Nephron progenitor cell (in vitro differentiated cells): Measurements from ENCODE around the gene RFLNA.
A peak's percentile ranks its signal among the peaks of the same experiment; 100 is the strongest.

Source experiments
- DNase-seq: peaks from one replicate; pipeline ENCODE4 v3.0.0; 2021
- H3K27ac Mint-ChIP-seq: 2 replicates; pipeline ENCODE4 v1.8.0; 2021; ENCODE audit warnings: mild to moderate bottlenecking, moderate library complexity, mixed read lengths
- H3K27me3 Mint-ChIP-seq: 2 replicates; pipeline ENCODE4 v1.8.0; 2021; ENCODE audit warnings: mild to moderate bottlenecking, low read depth, mixed read lengths; ENCODE audit not compliant: poor library complexity
- H3K36me3 Mint-ChIP-seq: 2 replicates; pipeline ENCODE4 v1.8.0; 2021; ENCODE audit warnings: low read depth, mixed read lengths
- H3K4me1 Mint-ChIP-seq: 2 replicates; pipeline ENCODE4 v1.8.0; 2021; ENCODE audit warnings: mixed read lengths
- H3K4me3 Mint-ChIP-seq: 2 replicates; pipeline ENCODE4 v1.8.0; 2021; ENCODE audit warnings: mild to moderate bottlenecking, moderate library complexity, mixed read lengths
- H3K9me3 Mint-ChIP-seq: 2 replicates; pipeline ENCODE4 v1.8.0; 2021; ENCODE audit warnings: mild to moderate bottlenecking, moderate library complexity, mixed read lengths
- CTCF ChIP-seq: fragments of 200-600 bp; sonication (generic); IDR thresholded peaks from 2 replicates; pipeline ENCODE4 v1.5.0; 2021; ENCODE audit warnings: antibody characterized with exemption

RFLNA gene

GRCh38 chr12:124357616-124358015 is 62.7 kb downstream of the RFLNA start:
- Mint-ChIP-seq H3K4me1 (peaks cover 7% of the 10 kb centered on the region), H3K27me3 (no peaks in the 10 kb centered on the region), H3K4me3 (no peak overlapping the region), H3K36me3 (peaks cover 19% of the 10 kb centered on the region), H3K27ac (no peak overlapping the region), H3K9me3 (no peaks in the 10 kb centered on the region)
- no peak for DNase-seq
- no peak for TF ChIP-seq CTCF

GRCh38 chr12:124358572-124358971 is 63.7 kb downstream of the RFLNA start:
- Mint-ChIP-seq H3K4me3 (no peak overlapping the region), H3K4me1 (peaks cover 7% of the 10 kb centered on the region), H3K27ac (no peak overlapping the region), H3K36me3 (peaks cover 17% of the 10 kb centered on the region), H3K27me3 (no peaks in the 10 kb centered on the region), H3K9me3 (no peaks in the 10 kb centered on the region)
- no peak for TF ChIP-seq CTCF
- no peak for DNase-seq

GRCh38 chr12:124359671-124360581 is 65.0 kb downstream of the RFLNA start:
- Mint-ChIP-seq H3K36me3 (peaks cover 14% of the 10 kb centered on the region), H3K27ac (peak overlapping the region; percentile 46), H3K9me3 (no peaks in the 10 kb centered on the region), H3K4me3 (no peak overlapping the region), H3K27me3 (no peaks in the 10 kb centered on the region), H3K4me1 (peaks cover 11% of the 10 kb centered on the region)
- TF ChIP-seq CTCF = no peak
- no peak for DNase-seq

GRCh38 chr12:124361074-124361970 is 66.4 kb downstream of the RFLNA start:
- DNase-seq = no peak
- no peak for TF ChIP-seq CTCF
- H3K36me3 Mint-ChIP-seq = peaks cover 14% of the 10 kb centered on the region
- no peak overlapping the region for H3K4me3 Mint-ChIP-seq
- no peaks in the 10 kb centered on the region for H3K27me3 Mint-ChIP-seq
- no peaks in the 10 kb centered on the region for H3K9me3 Mint-ChIP-seq
- peaks cover 11% of the 10 kb centered on the region for H3K4me1 Mint-ChIP-seq
- H3K27ac Mint-ChIP-seq = no peak overlapping the region

- Mint-ChIP-seq H3K4me3 (no peak overlapping the region), H3K9me3 (no peaks in the 10 kb centered on the region), H3K4me1 (peaks cover 11% of the 10 kb centered on the region), H3K36me3 (peaks cover 14% of the 10 kb centered on the region), H3K27ac (no peak overlapping the region), H3K27me3 (no peaks in the 10 kb centered on the region)
- no peak for DNase-seq
- no peak for TF ChIP-seq CTCF
Measured at GRCh38 chr12:124361996-124362395, 67.1 kb downstream of the RFLNA start.
